ENCODE measurements around the gene KIAA0040.
"Not testable (repeated sequence)": the region's sequence is repeated elsewhere in the genome, so short reads cannot be mapped to it uniquely, and the experiment has no call there.

The KIAA0040 gene

GRCh38 chr1:175128523-175128922 lies 64.1 kb downstream of the KIAA0040 start:
- DNase-seq, result no peak
- no peak overlapping the region for H3K27ac Mint-ChIP-seq
- H3K36me3 Mint-ChIP-seq (ENCODE audit: low read depth), result no peaks in the 10 kb centered on the region
- no peaks in the 10 kb centered on the region for H3K27me3 Mint-ChIP-seq
- no peak overlapping the region for H3K4me3 Mint-ChIP-seq
- no peaks in the 10 kb centered on the region for H3K4me1 Mint-ChIP-seq (ENCODE audit: low read depth)
- no peaks in the 10 kb centered on the region for H3K9me3 Mint-ChIP-seq

GRCh38 chr1:175127565-175127964 lies 65.0 kb downstream of the KIAA0040 start:
- Mint-ChIP-seq H3K4me1 (ENCODE audit: low read depth) (no peaks in the 10 kb centered on the region), H3K36me3 (ENCODE audit: low read depth) (no peaks in the 10 kb centered on the region), H3K4me3 (no peak overlapping the region), H3K27me3 (no peaks in the 10 kb centered on the region), H3K27ac (no peak overlapping the region), H3K9me3 (no peaks in the 10 kb centered on the region)
- no peak for DNase-seq

GRCh38 chr1:175126347-175126746 lies 66.2 kb downstream of the KIAA0040 start:
- Mint-ChIP-seq H3K9me3 (no peaks in the 10 kb centered on the region), H3K4me1 (ENCODE audit: low read depth) (no peaks in the 10 kb centered on the region), H3K4me3 (no peak overlapping the region), H3K27ac (no peak overlapping the region), H3K27me3 (no peaks in the 10 kb centered on the region), H3K36me3 (ENCODE audit: low read depth) (no peaks in the 10 kb centered on the region)
- DNase-seq, result no peak

GRCh38 chr1:175124861-175125260 lies 67.7 kb downstream of the KIAA0040 start:
- Mint-ChIP-seq H3K4me3 (no peak overlapping the region), H3K27ac (no peak overlapping the region), H3K36me3 (ENCODE audit: low read depth) (no peaks in the 10 kb centered on the region), H3K4me1 (ENCODE audit: low read depth) (no peaks in the 10 kb centered on the region), H3K27me3 (no peaks in the 10 kb centered on the region), H3K9me3 (no peaks in the 10 kb centered on the region)
- DNase-seq, result no peak

GRCh38 chr1:175120511-175120910 lies 72.1 kb downstream of the KIAA0040 start:
- no peaks in the 10 kb centered on the region for H3K36me3 Mint-ChIP-seq (ENCODE audit: low read depth)
- no peak overlapping the region for H3K27ac Mint-ChIP-seq
- no peaks in the 10 kb centered on the region for H3K4me1 Mint-ChIP-seq (ENCODE audit: low read depth)
- H3K9me3 Mint-ChIP-seq, result no peaks in the 10 kb centered on the region
- no peaks in the 10 kb centered on the region for H3K27me3 Mint-ChIP-seq
- H3K4me3 Mint-ChIP-seq, result no peak overlapping the region
- no peak for DNase-seq

- H3K27me3 Mint-ChIP-seq, result peaks cover 9% of the 10 kb centered on the region
- no peak for DNase-seq
- no peak overlapping the region for H3K4me3 Mint-ChIP-seq
- peaks cover 9% of the 10 kb centered on the region for H3K9me3 Mint-ChIP-seq
- no peak overlapping the region for H3K27ac Mint-ChIP-seq
- H3K4me1 Mint-ChIP-seq (ENCODE audit: low read depth), result no peaks in the 10 kb centered on the region
- no peaks in the 10 kb centered on the region for H3K36me3 Mint-ChIP-seq (ENCODE audit: low read depth)
Measured at GRCh38 chr1:175118375-175119367, 73.9 kb downstream of the KIAA0040 start.

- no peak overlapping the region for H3K4me3 Mint-ChIP-seq
- no peak overlapping the region for H3K27ac Mint-ChIP-seq
- H3K9me3 Mint-ChIP-seq, result peaks cover 19% of the 10 kb centered on the region
- H3K27me3 Mint-ChIP-seq, result peaks cover 9% of the 10 kb centered on the region
- H3K4me1 Mint-ChIP-seq (ENCODE audit: low read depth), result peaks cover 1% of the 10 kb centered on the region
- no peaks in the 10 kb centered on the region for H3K36me3 Mint-ChIP-seq (ENCODE audit: low read depth)
- DNase-seq, result no peak
Measured at GRCh38 chr1:175116903-175117302, 75.7 kb downstream of the KIAA0040 start.

GRCh38 chr1:175116210-175116798 lies 76.3 kb downstream of the KIAA0040 start:
- H3K27ac Mint-ChIP-seq, result no peak overlapping the region
- peaks cover 19% of the 10 kb centered on the region for H3K9me3 Mint-ChIP-seq
- no peaks in the 10 kb centered on the region for H3K36me3 Mint-ChIP-seq (ENCODE audit: low read depth)
- peaks cover 1% of the 10 kb centered on the region for H3K4me1 Mint-ChIP-seq (ENCODE audit: low read depth)
- peaks cover 9% of the 10 kb centered on the region for H3K27me3 Mint-ChIP-seq
- DNase-seq, result no peak
- no peak overlapping the region for H3K4me3 Mint-ChIP-seq

- no peak overlapping the region for H3K27ac Mint-ChIP-seq
- no peaks in the 10 kb centered on the region for H3K36me3 Mint-ChIP-seq (ENCODE audit: low read depth)
- peaks cover 9% of the 10 kb centered on the region for H3K27me3 Mint-ChIP-seq
- no peak overlapping the region for H3K4me3 Mint-ChIP-seq
- peaks cover 19% of the 10 kb centered on the region for H3K9me3 Mint-ChIP-seq
- peaks cover 1% of the 10 kb centered on the region for H3K4me1 Mint-ChIP-seq (ENCODE audit: low read depth)
- no peak for DNase-seq
Measured at GRCh38 chr1:175114996-175115395, 77.6 kb downstream of the KIAA0040 start.

- H3K4me1 Mint-ChIP-seq (ENCODE audit: low read depth); H3K27ac Mint-ChIP-seq; H3K9me3 Mint-ChIP-seq; H3K27me3 Mint-ChIP-seq; DNase-seq; H3K36me3 Mint-ChIP-seq (ENCODE audit: low read depth); H3K4me3 Mint-ChIP-seq: not testable (repeated sequence)
Measured at GRCh38 chr1:175108331-175108820, 84.2 kb downstream of the KIAA0040 start.

All from activated T-cell treated with anti-CD3 and anti-CD28 coated beads, Interleukin-2, amount 50 U/mL, for 24 hours (primary cell).